A204.1 (cell line): ENCODE data around the gene COG1.

ENCODE experiments used
- FAIRE-seq: peaks from 2 replicates; lab custom pipeline; 2012; peaks lifted over from hg19 to GRCh38; lab: Jason Lieb, UNC

The COG1 gene

GRCh38 chr17:73198930-73199260, 6.0 kb downstream of the COG1 start:
- no peak for FAIRE-seq

GRCh38 chr17:73199751-73200317, 7.0 kb downstream of the COG1 start:
- no peak for FAIRE-seq

- no peak for FAIRE-seq
Measured at GRCh38 chr17:73200476-73200875, 7.6 kb downstream of the COG1 start.

- no peak for FAIRE-seq
Measured at GRCh38 chr17:73201215-73202069, 8.6 kb downstream of the COG1 start.

- FAIRE-seq = no peak
Measured at GRCh38 chr17:73203135-73203787, 10.4 kb downstream of the COG1 start.

- no peak for FAIRE-seq
Measured at GRCh38 chr17:73203788-73204479, 11.1 kb downstream of the COG1 start.

- FAIRE-seq = no peak
Measured at GRCh38 chr17:73205459-73205961, 12.7 kb downstream of the COG1 start.

- FAIRE-seq = no peak
Measured at GRCh38 chr17:73208139-73208827, 15.4 kb downstream of the COG1 start.

- FAIRE-seq = no peak
Measured at GRCh38 chr17:73209436-73209835, 16.6 kb downstream of the COG1 start.

- FAIRE-seq = no peak
Measured at GRCh38 chr17:73210002-73210678, 17.3 kb downstream of the COG1 start.

- no peak for FAIRE-seq
Measured at GRCh38 chr17:73211745-73212144, 18.9 kb downstream of the COG1 start.

GRCh38 chr17:73214008-73214407, 21.2 kb downstream of the COG1 start:
- no peak for FAIRE-seq

- FAIRE-seq = no peak
Measured at GRCh38 chr17:73214851-73215250, 22.0 kb downstream of the COG1 start.

GRCh38 chr17:73215447-73215846, 22.6 kb downstream of the COG1 start:
- FAIRE-seq = no peak

GRCh38 chr17:73223626-73224230, 30.9 kb downstream of the COG1 start:
- FAIRE-seq = no peak

GRCh38 chr17:73224237-73224636, 31.4 kb downstream of the COG1 start:
- no peak for FAIRE-seq

GRCh38 chr17:73224663-73225305, 31.9 kb downstream of the COG1 start:
- no peak for FAIRE-seq

GRCh38 chr17:73226556-73227172, 33.8 kb downstream of the COG1 start:
- FAIRE-seq = no peak

- no peak for FAIRE-seq
Measured at GRCh38 chr17:73227379-73227778, 34.5 kb downstream of the COG1 start.

- FAIRE-seq = no peak
Measured at GRCh38 chr17:73227944-73228343, 35.1 kb downstream of the COG1 start.
